Fibroblast of mammary gland (primary cell): ENCODE measurements around the gene ESRRA.

Experiments
- DNase-seq: peaks from one replicate; pipeline ENCODE4 v3.0.0-alpha.2; 2010; ENCODE audit warnings: low read depth
- H3K4me3 ChIP-seq: 2 replicates; pipeline ENCODE4 v1.5.1; 2011; ENCODE audit warnings: low read depth, mild to moderate bottlenecking, low read length, moderate library complexity; ENCODE audit not compliant: control insufficient read depth
- TF ChIP-seq, protein P1 (sequence below): conservative IDR thresholded peaks from 2 replicates; pipeline ENCODE4 v1.5.1; 2011; ENCODE audit warnings: low read depth, low read length, inconsistent platforms; ENCODE audit not compliant: control insufficient read depth, insufficient read depth

ESRRA gene

DNA sequence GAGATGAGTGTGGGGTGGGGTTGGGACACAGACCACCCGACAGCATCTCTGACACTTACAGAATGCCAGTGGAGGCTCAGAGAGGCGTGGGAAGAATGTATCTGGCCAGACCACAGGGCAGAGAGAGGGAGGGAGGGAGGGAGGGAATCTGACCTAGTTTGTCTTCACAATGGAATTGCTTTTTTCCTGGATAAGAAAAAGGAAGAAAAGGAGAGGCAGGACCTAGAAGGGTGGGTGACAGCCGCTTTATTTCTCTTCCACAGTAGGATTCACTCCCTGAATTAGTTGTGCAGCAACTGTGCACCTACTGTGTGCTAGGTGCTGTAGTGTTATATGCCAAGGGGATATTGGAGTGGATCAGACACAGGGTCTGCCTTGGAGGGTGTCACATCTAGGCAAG lies 10.6 kb upstream of the ESRRA start:
- TF ChIP-seq, protein P1, sequence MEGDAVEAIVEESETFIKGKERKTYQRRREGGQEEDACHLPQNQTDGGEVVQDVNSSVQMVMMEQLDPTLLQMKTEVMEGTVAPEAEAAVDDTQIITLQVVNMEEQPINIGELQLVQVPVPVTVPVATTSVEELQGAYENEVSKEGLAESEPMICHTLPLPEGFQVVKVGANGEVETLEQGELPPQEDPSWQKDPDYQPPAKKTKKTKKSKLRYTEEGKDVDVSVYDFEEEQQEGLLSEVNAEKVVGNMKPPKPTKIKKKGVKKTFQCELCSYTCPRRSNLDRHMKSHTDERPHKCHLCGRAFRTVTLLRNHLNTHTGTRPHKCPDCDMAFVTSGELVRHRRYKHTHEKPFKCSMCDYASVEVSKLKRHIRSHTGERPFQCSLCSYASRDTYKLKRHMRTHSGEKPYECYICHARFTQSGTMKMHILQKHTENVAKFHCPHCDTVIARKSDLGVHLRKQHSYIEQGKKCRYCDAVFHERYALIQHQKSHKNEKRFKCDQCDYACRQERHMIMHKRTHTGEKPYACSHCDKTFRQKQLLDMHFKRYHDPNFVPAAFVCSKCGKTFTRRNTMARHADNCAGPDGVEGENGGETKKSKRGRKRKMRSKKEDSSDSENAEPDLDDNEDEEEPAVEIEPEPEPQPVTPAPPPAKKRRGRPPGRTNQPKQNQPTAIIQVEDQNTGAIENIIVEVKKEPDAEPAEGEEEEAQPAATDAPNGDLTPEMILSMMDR, result no peak
- no peak for DNase-seq
- no peak overlapping the region for H3K4me3 ChIP-seq

DNA sequence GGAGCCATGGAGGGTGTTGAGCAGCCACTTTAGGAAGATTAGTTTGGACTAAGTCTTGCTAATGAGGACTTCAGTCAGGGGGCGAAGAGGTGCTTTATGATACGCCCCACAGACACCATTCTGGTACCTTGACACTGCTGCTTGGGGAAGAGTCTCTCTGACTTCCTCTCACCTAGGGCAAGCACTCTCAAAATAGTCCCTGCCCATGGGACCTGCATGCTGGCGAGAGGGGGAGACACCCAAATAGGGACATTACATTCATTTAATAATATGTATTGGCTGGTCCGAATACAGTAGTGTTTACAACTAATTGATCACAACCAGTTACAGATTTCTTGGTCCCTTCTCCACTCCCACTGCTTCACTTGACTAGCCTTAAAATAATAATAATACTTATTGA lies 9.6 kb upstream of the ESRRA start:
- H3K4me3 ChIP-seq, result no peak overlapping the region
- no peak for DNase-seq
- TF ChIP-seq, protein P1, result no peak

DNA sequence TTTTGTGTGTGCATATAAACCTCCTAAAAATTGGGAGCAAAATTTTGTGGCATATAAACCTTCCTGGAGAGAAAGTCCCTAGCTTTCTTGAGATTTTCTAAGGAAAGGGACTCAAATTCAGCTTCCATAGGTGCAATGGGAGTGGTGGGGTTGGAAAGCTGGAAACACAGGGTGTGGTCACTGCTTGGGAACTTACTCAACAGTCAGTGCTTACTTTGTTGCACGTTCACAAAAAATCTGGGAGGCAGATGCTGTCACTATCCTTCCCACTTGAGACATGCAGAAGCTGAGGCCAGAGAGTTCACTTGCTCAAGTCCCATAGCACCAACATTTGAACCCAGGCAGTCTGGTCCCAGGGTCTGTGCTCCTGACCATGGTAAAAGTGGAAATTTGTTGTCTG lies 9.1 kb upstream of the ESRRA start:
- no peak for DNase-seq
- TF ChIP-seq, protein P1, result no peak
- no peak overlapping the region for H3K4me3 ChIP-seq

DNA sequence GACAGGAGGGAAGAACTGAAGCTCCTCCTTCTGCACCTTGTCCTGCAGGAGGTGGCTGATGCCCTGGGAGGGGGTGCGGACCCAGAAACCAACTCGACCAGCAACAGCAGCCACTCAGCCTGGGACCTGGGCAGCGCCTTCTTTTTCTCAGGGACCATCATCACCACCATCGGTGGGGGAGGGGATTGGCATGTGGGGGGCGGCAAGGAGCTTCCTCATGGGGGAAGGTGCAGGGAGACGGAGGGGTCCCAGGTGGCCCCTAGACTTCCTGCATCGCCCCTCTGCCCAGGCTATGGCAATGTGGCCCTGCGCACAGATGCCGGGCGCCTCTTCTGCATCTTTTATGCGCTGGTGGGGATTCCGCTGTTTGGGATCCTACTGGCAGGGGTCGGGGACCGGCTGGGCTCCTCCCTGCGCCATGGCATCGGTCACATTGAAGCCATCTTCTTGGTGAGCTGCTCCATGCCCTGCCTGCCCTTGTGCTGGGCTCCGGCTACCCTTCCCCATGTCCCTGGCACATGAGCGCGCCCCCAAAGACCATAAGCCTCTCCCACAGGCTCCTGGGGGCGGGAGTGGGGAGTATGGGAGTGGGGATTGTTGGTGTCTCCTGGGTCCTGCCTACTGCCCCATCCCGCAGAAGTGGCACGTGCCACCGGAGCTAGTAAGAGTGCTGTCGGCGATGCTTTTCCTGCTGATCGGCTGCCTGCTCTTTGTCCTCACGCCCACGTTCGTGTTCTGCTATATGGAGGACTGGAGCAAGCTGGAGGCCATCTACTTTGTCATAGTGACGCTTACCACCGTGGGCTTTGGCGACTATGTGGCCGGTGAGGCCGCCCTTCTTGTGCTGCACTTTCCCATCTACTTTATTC lies 8.3 kb upstream of the ESRRA start:
- TF ChIP-seq, protein P1, result no peak
- no peak overlapping the region for H3K4me3 ChIP-seq
- DNase-seq, result no peak

DNA sequence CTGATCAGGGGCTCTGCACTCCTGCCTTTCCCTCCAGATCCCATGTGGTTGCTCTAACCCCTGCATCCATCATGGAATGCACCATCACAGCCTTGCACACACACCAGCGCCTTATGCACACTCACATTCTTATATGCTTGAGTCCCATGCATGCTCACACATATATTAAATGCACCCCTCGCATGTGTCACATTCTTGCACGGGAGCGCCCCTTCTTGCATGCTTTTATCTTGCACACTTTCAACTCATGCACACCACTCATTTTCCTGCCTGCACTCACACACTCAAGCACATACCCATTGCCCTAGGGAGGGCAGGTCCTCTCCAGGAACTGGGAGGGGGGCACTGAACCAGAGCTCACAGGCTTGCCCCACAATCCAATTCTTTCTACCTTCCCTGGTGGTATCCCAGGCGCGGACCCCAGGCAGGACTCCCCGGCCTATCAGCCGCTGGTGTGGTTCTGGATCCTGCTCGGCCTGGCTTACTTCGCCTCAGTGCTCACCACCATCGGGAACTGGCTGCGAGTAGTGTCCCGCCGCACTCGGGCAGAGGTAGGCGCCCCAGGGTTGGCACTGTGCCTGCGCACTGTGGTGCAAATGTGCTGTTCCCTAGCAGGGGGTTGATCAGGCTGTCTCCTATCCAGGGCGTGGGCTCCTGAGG lies 7.5 kb upstream of the ESRRA start:
- no peak for DNase-seq
- TF ChIP-seq, protein P1, result no peak

DNA sequence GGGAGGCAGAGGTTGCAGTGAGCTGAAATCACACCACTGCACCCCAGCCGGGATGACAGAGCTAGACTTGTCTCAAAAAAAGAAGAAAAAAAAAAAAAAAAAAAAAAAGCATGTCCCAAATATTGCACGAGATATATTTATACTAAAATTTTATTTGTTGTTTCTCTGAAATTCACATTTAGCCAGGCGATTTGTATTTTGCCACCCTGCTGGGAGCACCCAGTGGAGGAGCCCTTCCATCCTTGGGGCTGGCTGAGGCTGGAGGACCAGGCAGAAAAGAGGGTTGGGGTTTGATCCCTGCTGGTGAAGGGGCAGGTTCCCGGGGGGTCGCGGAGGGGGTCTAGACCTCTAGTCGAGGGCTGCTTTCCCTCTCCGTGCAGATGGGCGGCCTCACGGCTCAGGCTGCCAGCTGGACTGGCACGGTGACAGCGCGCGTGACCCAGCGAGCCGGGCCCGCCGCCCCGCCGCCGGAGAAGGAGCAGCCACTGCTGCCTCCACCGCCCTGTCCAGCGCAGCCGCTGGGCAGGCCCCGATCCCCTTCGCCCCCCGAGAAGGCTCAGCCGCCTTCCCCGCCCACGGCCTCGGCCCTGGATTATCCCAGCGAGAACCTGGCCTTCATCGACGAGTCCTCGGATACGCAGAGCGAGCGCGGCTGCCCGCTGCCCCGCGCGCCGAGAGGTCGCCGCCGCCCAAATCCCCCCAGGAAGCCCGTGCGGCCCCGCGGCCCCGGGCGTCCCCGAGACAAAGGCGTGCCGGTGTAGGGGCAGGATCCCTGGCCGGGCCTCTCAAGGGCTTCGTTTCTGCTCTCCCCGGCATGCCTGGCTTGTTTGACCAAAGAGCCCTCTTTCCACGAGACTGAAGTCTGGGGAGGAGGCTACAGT lies 6.1 kb upstream of the ESRRA start:
- DNase-seq, result no peak
- TF ChIP-seq, protein P1, result no peak
- peak overlapping the region; percentile 12 for H3K4me3 ChIP-seq

More for the DNA sequence above, 7.5 kb upstream of the ESRRA start:
- H3K4me3 ChIP-seq, result no peak overlapping the region
